Measurements from ENCODE around the gene DRC7. TPM values are rescaled to one million over a fixed set of nuclear protein-coding genes. Genes with fewer than 3 reads are reported as not detected.
"Not testable (repeated sequence)": the region's sequence is repeated elsewhere in the genome, so short reads cannot be mapped to it uniquely, and the experiment has no call there.

Gene DRC7
- total RNA-seq, 1 donor from 2014 or later, result 7.4 TPM

DNA sequence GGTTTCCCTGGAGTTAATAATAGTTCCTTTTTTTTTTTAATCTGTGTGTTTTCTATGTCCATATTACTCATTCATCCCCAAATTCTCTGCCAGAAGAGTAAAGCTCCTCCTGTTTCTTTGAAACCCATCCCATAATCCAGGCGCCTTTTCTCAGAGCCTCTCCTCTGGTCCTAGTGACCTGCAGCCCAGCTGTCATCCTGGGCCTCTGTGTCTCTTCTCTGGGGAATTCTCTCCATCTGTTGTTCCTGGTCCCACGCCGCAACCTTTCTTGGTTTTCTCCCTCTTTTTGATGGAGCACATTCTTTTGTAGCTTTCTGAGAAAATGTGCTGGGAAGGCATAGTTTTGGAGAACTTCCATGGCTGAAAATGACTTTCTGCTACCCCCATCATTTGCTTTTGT is 51.2 kb downstream of the DRC7 start:
- Mint-ChIP-seq H3K9me3 (no peaks in the 10 kb centered on the region), H3K27ac (no peak overlapping the region), H3K4me3 (no peak overlapping the region), H3K27me3 (no peaks in the 10 kb centered on the region), H3K36me3 (peaks cover 8% of the 10 kb centered on the region), H3K4me1 (ENCODE audit: unreplicated experiment) (no peaks in the 10 kb centered on the region)
- TF ChIP-seq, protein P1, sequence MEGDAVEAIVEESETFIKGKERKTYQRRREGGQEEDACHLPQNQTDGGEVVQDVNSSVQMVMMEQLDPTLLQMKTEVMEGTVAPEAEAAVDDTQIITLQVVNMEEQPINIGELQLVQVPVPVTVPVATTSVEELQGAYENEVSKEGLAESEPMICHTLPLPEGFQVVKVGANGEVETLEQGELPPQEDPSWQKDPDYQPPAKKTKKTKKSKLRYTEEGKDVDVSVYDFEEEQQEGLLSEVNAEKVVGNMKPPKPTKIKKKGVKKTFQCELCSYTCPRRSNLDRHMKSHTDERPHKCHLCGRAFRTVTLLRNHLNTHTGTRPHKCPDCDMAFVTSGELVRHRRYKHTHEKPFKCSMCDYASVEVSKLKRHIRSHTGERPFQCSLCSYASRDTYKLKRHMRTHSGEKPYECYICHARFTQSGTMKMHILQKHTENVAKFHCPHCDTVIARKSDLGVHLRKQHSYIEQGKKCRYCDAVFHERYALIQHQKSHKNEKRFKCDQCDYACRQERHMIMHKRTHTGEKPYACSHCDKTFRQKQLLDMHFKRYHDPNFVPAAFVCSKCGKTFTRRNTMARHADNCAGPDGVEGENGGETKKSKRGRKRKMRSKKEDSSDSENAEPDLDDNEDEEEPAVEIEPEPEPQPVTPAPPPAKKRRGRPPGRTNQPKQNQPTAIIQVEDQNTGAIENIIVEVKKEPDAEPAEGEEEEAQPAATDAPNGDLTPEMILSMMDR (conservative IDR thresholded peaks at IDR 0.05), result no peak
- no peak for DNase-seq (ENCODE audit: extremely low spot score, unreplicated experiment)

- H3K9me3 Mint-ChIP-seq; H3K4me3 Mint-ChIP-seq; H3K27me3 Mint-ChIP-seq; H3K36me3 Mint-ChIP-seq; H3K27ac Mint-ChIP-seq; H3K4me1 Mint-ChIP-seq (ENCODE audit: unreplicated experiment); DNase-seq (ENCODE audit: extremely low spot score, unreplicated experiment): not testable (repeated sequence)
Measured at GRCh38 chr16:57746316-57746715, 51.7 kb downstream of the DRC7 start.

DNA sequence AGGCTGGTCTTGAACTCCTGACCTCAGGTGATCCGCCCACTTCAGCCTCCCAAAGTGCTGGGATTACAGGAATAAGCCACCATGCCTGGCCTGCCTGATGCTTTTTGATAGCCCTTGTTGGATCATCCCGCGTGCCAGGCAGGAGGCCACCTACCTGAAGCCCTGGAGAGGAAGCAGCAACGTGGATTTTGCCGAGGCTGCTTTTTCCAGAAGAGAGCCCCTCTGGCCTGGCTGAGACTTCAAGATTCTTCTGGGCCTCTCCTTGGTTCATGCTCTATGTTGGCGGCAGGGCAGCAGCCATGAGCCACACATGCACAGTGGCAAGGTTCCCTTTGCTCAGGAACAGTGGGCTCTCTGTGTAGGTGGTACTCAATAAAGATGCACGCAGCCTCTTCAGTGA is 52.5 kb downstream of the DRC7 start:
- DNase-seq (ENCODE audit: extremely low spot score, unreplicated experiment), result no peak
- Mint-ChIP-seq H3K27me3 (no peaks in the 10 kb centered on the region), H3K27ac (no peak overlapping the region), H3K36me3 (peaks cover 8% of the 10 kb centered on the region), H3K4me1 (ENCODE audit: unreplicated experiment) (no peaks in the 10 kb centered on the region), H3K4me3 (no peak overlapping the region), H3K9me3 (no peaks in the 10 kb centered on the region)
- TF ChIP-seq, protein P1 (conservative IDR thresholded peaks at IDR 0.05), result no peak

- TF ChIP-seq, protein P1 (conservative IDR thresholded peaks at IDR 0.05), result no peak
- H3K27me3 Mint-ChIP-seq, result no peaks in the 10 kb centered on the region
- H3K9me3 Mint-ChIP-seq, result no peaks in the 10 kb centered on the region
- DNase-seq (ENCODE audit: extremely low spot score, unreplicated experiment), result no peak
- no peaks in the 10 kb centered on the region for H3K4me1 Mint-ChIP-seq (ENCODE audit: unreplicated experiment)
- no peak overlapping the region for H3K27ac Mint-ChIP-seq
- no peak overlapping the region for H3K4me3 Mint-ChIP-seq
- H3K36me3 Mint-ChIP-seq, result peaks cover 8% of the 10 kb centered on the region
Measured at GRCh38 chr16:57747496-57747895, 52.9 kb downstream of the DRC7 start.

DNA sequence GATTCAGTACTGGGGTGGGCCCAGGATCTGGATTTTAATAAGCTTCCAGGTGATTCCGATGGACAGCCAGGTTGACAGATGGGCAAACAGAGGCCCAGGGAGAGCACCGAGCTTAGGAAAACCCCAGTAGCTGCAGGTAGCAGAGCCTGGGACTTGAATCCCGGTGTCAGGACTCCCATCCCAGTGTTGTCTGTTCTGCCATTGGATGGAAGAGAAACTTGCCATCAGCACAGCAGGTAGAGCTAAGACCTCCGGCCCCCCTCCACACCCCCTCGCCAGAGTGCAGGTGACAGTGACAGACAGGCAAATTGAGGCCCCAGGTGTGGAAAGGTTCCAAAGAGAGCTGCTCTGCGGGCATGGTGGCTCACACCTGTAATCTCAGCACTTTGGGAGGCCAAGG is 53.4 kb downstream of the DRC7 start:
- H3K27me3 Mint-ChIP-seq, result no peaks in the 10 kb centered on the region
- TF ChIP-seq, protein P1 (conservative IDR thresholded peaks at IDR 0.05), result no peak
- peaks cover 8% of the 10 kb centered on the region for H3K36me3 Mint-ChIP-seq
- H3K4me1 Mint-ChIP-seq (ENCODE audit: unreplicated experiment), result no peaks in the 10 kb centered on the region
- H3K4me3 Mint-ChIP-seq, result no peak overlapping the region
- DNase-seq (ENCODE audit: extremely low spot score, unreplicated experiment), result no peak
- H3K27ac Mint-ChIP-seq, result no peak overlapping the region
- no peaks in the 10 kb centered on the region for H3K9me3 Mint-ChIP-seq

DNA sequence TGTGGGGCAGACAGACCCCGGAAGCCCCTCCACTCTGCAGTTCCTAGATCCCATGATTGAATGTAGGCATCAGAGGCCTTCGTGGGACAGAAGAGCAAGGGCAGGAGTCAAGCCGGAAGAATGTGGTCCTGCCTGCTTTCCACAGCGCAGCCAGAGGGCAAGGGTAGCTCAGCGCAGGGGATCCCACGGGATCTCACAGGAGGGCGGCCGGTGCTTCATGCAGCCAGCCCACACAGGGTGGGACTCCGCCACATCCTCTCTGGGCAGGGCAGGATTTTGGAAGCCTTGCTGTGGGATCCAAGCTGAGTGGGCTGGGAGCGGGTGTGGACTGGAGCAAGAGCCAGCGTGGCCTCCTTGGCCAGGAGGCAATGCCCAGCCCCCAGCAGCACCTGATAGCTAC is 54.0 kb downstream of the DRC7 start:
- DNase-seq (ENCODE audit: extremely low spot score, unreplicated experiment), result no peak
- H3K4me1 Mint-ChIP-seq (ENCODE audit: unreplicated experiment), result no peaks in the 10 kb centered on the region
- H3K4me3 Mint-ChIP-seq, result no peak overlapping the region
- no peak overlapping the region for H3K27ac Mint-ChIP-seq
- TF ChIP-seq, protein P1 (conservative IDR thresholded peaks at IDR 0.05), result no peak
- no peaks in the 10 kb centered on the region for H3K9me3 Mint-ChIP-seq
- no peaks in the 10 kb centered on the region for H3K27me3 Mint-ChIP-seq
- H3K36me3 Mint-ChIP-seq, result peaks cover 8% of the 10 kb centered on the region
